GM18499 (cell line): ENCODE results near the gene CECR2.
"Not testable (repeated sequence)": the region's sequence is repeated elsewhere in the genome, so short reads cannot be mapped to it uniquely, and the experiment has no call there.

ENCODE experiments used
- ATAC-seq: cut with Tn5 transposase; IDR thresholded peaks from one replicate; pipeline ENCODE4 v1.9.1; 2021; ENCODE audit warnings: moderate number of reproducible peaks; ENCODE audit not compliant: insufficient read depth, unreplicated experiment

CECR2 gene

DNA sequence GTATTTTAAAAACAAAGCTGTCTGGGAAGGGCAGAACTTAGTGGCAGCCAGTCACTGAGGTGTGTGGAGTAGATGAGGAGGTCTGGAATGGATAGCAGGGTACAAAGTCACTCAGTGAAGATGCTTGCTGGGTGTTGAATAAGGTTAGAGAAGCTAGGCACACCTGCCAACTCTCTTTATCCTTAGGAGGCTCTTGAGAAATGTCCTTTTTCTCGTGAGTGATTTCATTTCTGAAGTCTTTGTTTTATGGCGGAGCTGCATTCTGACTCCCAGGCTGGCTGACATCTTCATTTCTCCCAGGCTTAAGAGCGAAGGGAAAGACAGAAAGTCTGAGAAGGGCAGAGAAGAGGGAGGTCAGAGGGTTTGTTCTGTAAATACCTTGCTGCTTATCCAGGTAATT, 31.0 kb downstream of the CECR2 start:
- ATAC-seq: no peak

DNA sequence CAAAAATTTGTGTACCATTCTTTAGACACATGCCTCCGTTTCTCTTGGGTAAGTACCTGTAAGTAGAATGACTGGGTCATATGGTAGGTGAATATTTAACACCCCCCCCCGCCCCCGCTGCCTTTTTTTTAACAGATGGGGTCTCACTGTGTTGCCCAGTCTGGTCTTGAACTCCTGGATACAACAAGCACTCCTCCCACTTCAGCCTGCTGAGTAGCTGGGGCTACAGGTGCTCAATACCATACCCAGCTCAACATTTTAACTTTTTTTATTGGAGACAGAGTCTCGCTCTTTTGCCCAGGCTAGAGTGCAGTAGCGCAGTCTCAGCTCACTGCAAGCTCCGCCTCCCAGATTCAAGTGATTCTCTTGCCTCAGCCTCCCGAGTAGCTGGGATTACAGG, 32.5 kb downstream of the CECR2 start:
- ATAC-seq: no peak

- ATAC-seq: no peak
These were observed 33.0 kb downstream of the CECR2 start for GRCh38 chr22:17402293-17402692.

DNA sequence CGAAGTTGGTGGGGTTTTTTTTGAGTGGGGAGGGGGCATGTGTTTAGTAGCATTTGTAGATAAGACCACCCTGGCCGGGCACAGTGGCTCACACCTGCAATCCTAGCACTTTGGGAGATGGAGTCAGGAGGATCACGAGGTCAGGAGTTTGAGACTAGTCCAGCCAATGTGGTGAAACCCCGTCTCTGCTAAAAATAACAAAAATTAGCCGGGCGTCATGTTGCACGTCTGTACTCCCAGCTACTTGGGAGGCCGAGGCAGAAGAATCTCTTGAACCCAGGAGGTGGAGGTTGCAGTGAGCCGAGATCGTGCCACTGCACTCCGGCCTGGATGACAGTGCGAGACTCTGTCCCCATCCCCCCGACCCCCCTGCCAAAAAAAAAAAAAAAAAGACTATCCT, 34.6 kb downstream of the CECR2 start:
- ATAC-seq: no peak

GRCh38 chr22:17407643-17408042, 38.4 kb downstream of the CECR2 start:
- no peak for ATAC-seq

- no peak for ATAC-seq
These were observed 41.3 kb downstream of the CECR2 start for GRCh38 chr22:17410576-17410975.

GRCh38 chr22:17411213-17411612, 42.0 kb downstream of the CECR2 start:
- no peak for ATAC-seq

- no peak for ATAC-seq
These were observed 43.0 kb downstream of the CECR2 start for GRCh38 chr22:17412232-17412631.

DNA sequence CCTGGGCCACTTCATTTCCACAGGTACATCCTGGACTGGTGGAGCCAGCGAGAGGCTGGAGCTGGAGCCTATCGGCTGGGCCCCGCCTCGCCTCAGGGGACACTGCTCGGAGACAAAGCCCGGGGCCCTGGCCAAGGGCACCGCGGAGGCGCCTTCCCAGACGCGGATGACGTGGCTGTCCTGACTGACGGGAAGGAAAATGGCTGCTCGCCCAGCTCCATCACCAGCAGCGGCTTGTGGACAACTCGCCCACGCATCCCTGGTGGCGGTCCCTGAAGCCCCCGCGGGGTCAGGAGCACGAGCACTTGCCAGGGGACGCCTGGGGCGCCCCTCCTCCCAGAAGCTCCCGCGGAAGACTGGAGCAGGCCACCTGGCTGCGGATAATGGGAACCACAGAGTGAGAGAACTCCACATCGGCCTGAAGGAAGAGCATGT, 49.6 kb downstream of the CECR2 start:
- no peak for ATAC-seq

DNA sequence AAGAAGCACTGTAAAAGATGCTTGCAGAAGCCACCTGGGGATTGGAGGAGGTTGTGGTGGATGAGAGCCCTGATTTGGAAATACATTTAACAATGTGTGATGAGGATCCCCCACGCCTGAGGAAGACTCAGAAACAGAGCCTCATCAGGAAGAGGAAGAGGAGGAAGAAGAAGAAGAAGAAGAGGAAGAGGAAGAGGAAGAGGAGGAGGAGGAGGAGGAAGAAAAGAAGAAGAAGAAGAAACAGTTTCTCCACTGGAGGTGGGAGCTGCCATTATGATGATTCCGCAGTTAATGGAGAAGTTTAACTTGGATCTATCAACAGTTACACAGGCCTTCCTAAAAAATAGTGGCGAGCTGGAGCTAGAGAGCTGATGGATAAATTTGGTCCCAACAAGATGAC, 50.1 kb downstream of the CECR2 start:
- ATAC-seq: no peak

- ATAC-seq: no peak
These were observed 53.6 kb downstream of the CECR2 start for GRCh38 chr22:17422736-17423343.

- no peak for ATAC-seq
These were observed 54.4 kb downstream of the CECR2 start for GRCh38 chr22:17423616-17424015.

- not testable (repeated sequence) for ATAC-seq
These were observed 58.3 kb downstream of the CECR2 start for GRCh38 chr22:17427528-17427927.

GRCh38 chr22:17429516-17429915, 60.3 kb downstream of the CECR2 start:
- no peak for ATAC-seq

DNA sequence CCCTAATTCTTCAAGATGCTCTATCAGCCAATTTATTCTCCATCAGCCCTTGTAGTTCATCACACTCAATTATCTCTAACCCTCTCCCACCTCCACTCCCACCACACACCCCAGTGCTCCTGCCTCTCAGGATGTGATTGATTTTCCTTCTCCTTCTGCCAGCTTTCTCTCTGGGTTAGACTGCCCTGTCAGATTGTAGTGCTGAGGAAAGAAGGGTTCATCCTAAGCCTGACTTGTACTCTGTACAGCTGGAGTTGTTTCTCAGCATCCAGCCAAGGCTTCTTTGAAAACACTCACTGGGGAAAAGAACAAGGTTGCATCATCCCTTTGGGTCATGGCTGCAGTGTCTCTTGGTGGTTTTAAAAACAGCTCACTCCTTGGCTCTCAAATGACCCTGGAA, 61.2 kb downstream of the CECR2 start:
- no peak for ATAC-seq

- no peak for ATAC-seq
These were observed 61.9 kb downstream of the CECR2 start for GRCh38 chr22:17431179-17431578.

GRCh38 chr22:17434856-17435255, 65.6 kb downstream of the CECR2 start:
- no peak for ATAC-seq

GRCh38 chr22:17435375-17435774, 66.1 kb downstream of the CECR2 start:
- ATAC-seq: no peak

DNA sequence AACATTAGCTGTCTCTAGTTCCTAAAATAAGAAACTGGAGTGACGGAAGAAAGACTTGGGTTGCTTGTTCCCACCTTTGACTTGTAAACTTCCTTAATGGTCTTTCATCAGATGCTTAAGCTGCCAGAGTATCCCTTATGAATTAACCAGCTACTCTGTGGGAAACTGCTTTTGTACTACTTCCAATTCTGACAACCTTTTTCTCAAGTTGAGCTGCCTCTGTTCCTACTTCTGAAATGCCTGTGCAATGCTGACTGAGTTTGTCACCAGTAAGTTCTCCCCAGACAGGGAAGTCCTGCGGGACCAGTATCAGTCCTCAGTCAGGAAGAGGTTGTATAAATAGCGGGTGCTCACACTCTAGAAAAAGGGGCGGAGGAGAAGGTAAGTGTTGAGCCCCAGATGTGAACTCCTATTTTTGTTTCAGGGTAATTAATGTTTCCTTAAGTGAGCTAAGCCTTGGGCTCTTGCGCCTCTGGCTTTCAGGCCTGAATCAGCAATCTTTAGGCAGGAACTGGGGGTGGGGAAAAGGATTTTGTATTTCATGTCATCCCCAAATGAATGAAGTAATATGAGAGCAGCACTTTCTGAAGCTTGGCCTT, 67.2 kb downstream of the CECR2 start:
- no peak for ATAC-seq

- ATAC-seq: no peak
These were observed 67.7 kb downstream of the CECR2 start for GRCh38 chr22:17436981-17437412.

- ATAC-seq: no peak
These were observed 68.8 kb downstream of the CECR2 start for GRCh38 chr22:17438026-17438425.

- ATAC-seq: no peak
These were observed 72.1 kb downstream of the CECR2 start for GRCh38 chr22:17441326-17441725.
